HepG2 (cell line): ENCODE data around the gene CARMIL3. TPM values are rescaled to one million over a fixed set of nuclear protein-coding genes. Genes with fewer than 3 reads are reported as not detected.

ENCODE experiments used
- ARNT2 ChIP-seq: sonication (generic); formaldehyde crosslinking; IDR thresholded peaks from 2 replicates; pipeline ENCODE4 v1.8.0; 2022; ENCODE audit warnings: mild to moderate bottlenecking, low read depth, missing genetic modification reagents, moderate library complexity
- BRD4 ChIP-seq: sonication (generic); formaldehyde crosslinking; IDR thresholded peaks from 2 replicates; pipeline ENCODE4 v1.4.0; 2020; ENCODE audit warnings: missing genetic modification reagents
- CCDC6 ChIP-seq: sonication (generic); formaldehyde crosslinking; IDR thresholded peaks from 2 replicates; pipeline ENCODE4 v1.8.1; 2022; ENCODE audit warnings: mild to moderate bottlenecking, missing genetic modification reagents, moderate library complexity
- EEA1 ChIP-seq: sonication (generic); formaldehyde crosslinking; IDR thresholded peaks from 2 replicates; pipeline ENCODE4 v1.5.1; 2020; ENCODE audit warnings: mild to moderate bottlenecking, missing genetic modification reagents, borderline replicate concordance
- GLMP ChIP-seq: sonication (generic); formaldehyde crosslinking; IDR thresholded peaks from 2 replicates; pipeline ENCODE4 v1.9.0; 2021; ENCODE audit warnings: missing genetic modification reagents, mild to moderate bottlenecking, borderline replicate concordance
- NR2C2 ChIP-seq: sonication (generic); formaldehyde crosslinking; IDR thresholded peaks from 2 replicates; pipeline ENCODE4 v1.4.0; 2020; ENCODE audit warnings: missing genetic modification reagents, mild to moderate bottlenecking, moderate library complexity, borderline replicate concordance
- SMAD9 ChIP-seq: sonication (generic); formaldehyde crosslinking; IDR thresholded peaks from 2 replicates; pipeline ENCODE4 v1.5.1; 2020; ENCODE audit warnings: mild to moderate bottlenecking, missing genetic modification reagents
- SRY ChIP-seq: sonication (generic); formaldehyde crosslinking; IDR thresholded peaks from 2 replicates; pipeline ENCODE4 v1.8.0; 2022; ENCODE audit warnings: mild to moderate bottlenecking, missing genetic modification reagents
- THAP11 ChIP-seq: IDR thresholded peaks from 2 replicates; pipeline ENCODE4 v1.6.1; 2016; ENCODE audit warnings: missing biosample characterization, missing genetic modification reagents
- THRA ChIP-seq: sonication (generic); formaldehyde crosslinking; IDR thresholded peaks from 2 replicates; pipeline ENCODE4 v1.4.0; 2020; ENCODE audit warnings: missing genetic modification reagents, borderline replicate concordance
- THYN1 ChIP-seq: sonication (generic); formaldehyde crosslinking; IDR thresholded peaks from 2 replicates; pipeline ENCODE4 v1.8.1; 2023; ENCODE audit warnings: low read depth, mild to moderate bottlenecking, moderate library complexity, missing genetic modification reagents, borderline replicate concordance
- ZBTB14 ChIP-seq: sonication (generic); formaldehyde crosslinking; IDR thresholded peaks from 2 replicates; pipeline ENCODE4 v1.4.0; 2020; ENCODE audit warnings: missing genetic modification reagents
- ZFAT ChIP-seq: sonication (generic); formaldehyde crosslinking; conservative IDR thresholded peaks from 2 replicates; pipeline ENCODE4 v1.8.1; 2023; ENCODE audit warnings: missing genetic modification reagents, inconsistent platforms
- ZMYM4 ChIP-seq: sonication (generic); formaldehyde crosslinking; IDR thresholded peaks from 2 replicates; pipeline ENCODE4 v1.8.1; 2023; ENCODE audit warnings: mild to moderate bottlenecking, missing genetic modification reagents
- ZNF101 ChIP-seq: sonication (generic); formaldehyde crosslinking; IDR thresholded peaks from 2 replicates; pipeline ENCODE4 v1.4.0; 2020; ENCODE audit warnings: mild to moderate bottlenecking, low read depth, missing genetic modification reagents, borderline replicate concordance
- ZNF124 ChIP-seq: sonication (generic); formaldehyde crosslinking; IDR thresholded peaks from 2 replicates; pipeline ENCODE4 v1.4.0; 2020; ENCODE audit warnings: missing genetic modification reagents
- ZNF234 ChIP-seq: sonication (generic); formaldehyde crosslinking; conservative IDR thresholded peaks from 2 replicates; pipeline ENCODE4 v1.5.1; 2020; ENCODE audit warnings: mild to moderate bottlenecking, missing genetic modification reagents
- ZNF441 ChIP-seq: sonication (generic); formaldehyde crosslinking; IDR thresholded peaks from 2 replicates; pipeline ENCODE4 v1.7.0; 2021; ENCODE audit warnings: missing genetic modification reagents, borderline replicate concordance
- ZNF512B ChIP-seq: sonication (generic); formaldehyde crosslinking; IDR thresholded peaks from 2 replicates; pipeline ENCODE4 v1.5.1; 2020; ENCODE audit warnings: missing genetic modification reagents, mild to moderate bottlenecking, borderline replicate concordance
- ZNF530 ChIP-seq: sonication (generic); formaldehyde crosslinking; IDR thresholded peaks from 2 replicates; pipeline ENCODE4 v1.5.0; 2020; ENCODE audit warnings: low read depth, mild to moderate bottlenecking, missing genetic modification reagents
- ZNF670 ChIP-seq: sonication (generic); formaldehyde crosslinking; IDR thresholded peaks from 2 replicates; pipeline ENCODE4 v1.8.0; 2022; ENCODE audit warnings: mild to moderate bottlenecking, missing genetic modification reagents, borderline replicate concordance
- ZNF75D ChIP-seq: sonication (generic); formaldehyde crosslinking; IDR thresholded peaks from 2 replicates; pipeline ENCODE4 v1.8.1; 2023; ENCODE audit warnings: missing genetic modification reagents, mild to moderate bottlenecking, borderline replicate concordance
- polyA plus RNA-seq, 8 experiments: library from polyadenylated mRNA; depleted of rRNA in 3 of 8; stranded (reverse) in 7 of 8; unstranded in 1 of 8; fragments of >200 nt; fragmentation: Illumina TruSeq in 4 of 8; extraction: Trizol in 4 of 8; gene quantifications; 2 replicates each; pipeline versions ENCODE4 v1.2.1 to v1.2.3, GENCODE V29; 2011 to 2016; ENCODE audit warnings: low read depth in 4 of 8, missing spikeins in 1 of 8, mixed read lengths in 1 of 8; ENCODE audit not compliant: insufficient read depth in 1 of 8
- total RNA-seq, 5 experiments: library from RNA; depleted of rRNA; stranded (reverse); fragments of >200 nt; fragmentation: Illumina TruSeq; extraction: Trizol; gene quantifications; 2 replicates each; pipeline ENCODE4 v1.2.3, GENCODE V29; 2016; ENCODE audit warnings: low read depth in 1 of 5

CARMIL3 gene
- total and polyA plus RNA-seq, 2 of the 13 experiments (the other 11 are each of a cell fraction or from before 2014, with no cell fraction given) = 0.27 to 0.55 TPM

- peak; percentile 90 for TF ChIP-seq ARNT2 (CRISPR knock-in tag)
- TF ChIP-seq SMAD9 (CRISPR knock-in tag) = no peak; the same call in 1 of the 2 replicates
- TF ChIP-seq ZBTB14 (CRISPR knock-in tag) = peak; percentile 82
- peak; percentile 63; the same call in 1 of the 2 replicates for TF ChIP-seq ZNF441 (CRISPR knock-in tag)
- peak; percentile 98 for TF ChIP-seq SRY (CRISPR knock-in tag)
- TF ChIP-seq THAP11 (CRISPR knock-in tag) = peak; percentile 30; the same call in 1 of the 2 replicates
- 0 out of 2 replicates have a peak, but pooled peaks have one; percentile 38 for TF ChIP-seq THYN1
- no peak; the same call in 1 of the 2 replicates for TF ChIP-seq ZNF124
- no peak; the same call in 1 of the 2 replicates for TF ChIP-seq ZNF101 (CRISPR knock-in tag)
- TF ChIP-seq ZNF670 (CRISPR knock-in tag) = no peak
- TF ChIP-seq ZMYM4 (CRISPR knock-in tag) = peak; percentile 40; the same call in 1 of the 2 replicates
- no peak; the same call in 1 of the 2 replicates for TF ChIP-seq EEA1 (CRISPR knock-in tag)
- TF ChIP-seq ZNF512B (CRISPR knock-in tag) = no peak
- TF ChIP-seq ZNF234 (CRISPR knock-in tag) = no peak
- TF ChIP-seq ZFAT (CRISPR knock-in tag) = no peak
- no peak for TF ChIP-seq ZNF530 (CRISPR knock-in tag)
- peak; percentile 39 for TF ChIP-seq CCDC6
- TF ChIP-seq GLMP = no peak
- TF ChIP-seq NR2C2 = no peak
- TF ChIP-seq ZNF75D (CRISPR knock-in tag) = no peak
- TF ChIP-seq THRA (CRISPR knock-in tag) = peak; percentile 56; the same call in 1 of the 2 replicates
- TF ChIP-seq BRD4 (CRISPR knock-in tag) = no peak; the same call in 1 of the 2 replicates
These were observed 29.3 kb downstream of the CARMIL3 start (continued) for GRCh38 chr14:24080888-24081738.
